Hematopoietic multipotent progenitor cell treated with erythropoietin and hydrocortisone succinate and interleukin-3 and kit ligand, for 4 days (in vitro differentiated cells): ENCODE data around the gene PDE6B.
A peak's percentile ranks its signal among the peaks of the same experiment; 100 is the strongest.
"Not testable (repeated sequence)": the region's sequence is repeated elsewhere in the genome, so short reads cannot be mapped to it uniquely, and the experiment has no call there.

Source experiments
- DNase-seq: peaks from one replicate; pipeline ENCODE4 v3.0.0-alpha.2; 2015

PDE6B gene

GRCh38 chr4:624705-625590 lies at the start of gene PDE6B:
Gene PDE6B (plus strand): TSS chr4:625573. CDS start chr4:625627, 54 bp downstream.
- DNase-seq: no peak

DNA sequence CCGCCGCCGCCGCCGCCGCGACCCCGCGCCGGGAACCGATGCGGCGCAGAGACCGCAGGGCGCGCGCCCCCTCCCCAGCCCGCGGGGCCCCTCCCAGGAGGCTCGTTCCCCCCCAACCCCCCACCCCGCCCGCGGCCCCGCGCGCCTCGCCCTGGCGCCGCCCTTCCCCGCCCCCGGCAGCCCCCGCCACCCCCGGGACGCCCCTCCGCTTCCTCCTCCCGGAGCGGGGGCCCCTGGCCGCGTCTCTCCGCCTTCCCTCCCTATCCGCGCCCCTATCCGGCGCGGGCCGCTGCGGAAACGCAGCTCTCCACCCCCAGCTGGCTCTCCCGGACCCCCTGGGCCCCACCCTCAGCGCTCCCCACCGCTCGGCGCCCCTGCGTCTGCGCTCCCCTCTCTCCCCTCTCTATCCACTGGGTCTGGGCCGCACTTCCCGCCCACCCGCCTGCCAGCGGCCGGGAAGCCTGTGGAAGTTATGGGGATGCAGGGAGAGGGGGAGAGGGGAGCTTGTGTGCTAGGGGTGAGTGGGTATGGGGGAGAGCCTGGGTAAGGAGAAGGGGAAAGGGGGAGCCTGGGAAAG lies 49.0 kb upstream of the PDE6B start, which contains the start of gene TMEM271:
Gene TMEM271, minus strand, starts transcription at position 51 of the 577 bp plus-strand sequence. CDS start 233 bp downstream, outside the sequence.
- DNase-seq: no peak

DNA sequence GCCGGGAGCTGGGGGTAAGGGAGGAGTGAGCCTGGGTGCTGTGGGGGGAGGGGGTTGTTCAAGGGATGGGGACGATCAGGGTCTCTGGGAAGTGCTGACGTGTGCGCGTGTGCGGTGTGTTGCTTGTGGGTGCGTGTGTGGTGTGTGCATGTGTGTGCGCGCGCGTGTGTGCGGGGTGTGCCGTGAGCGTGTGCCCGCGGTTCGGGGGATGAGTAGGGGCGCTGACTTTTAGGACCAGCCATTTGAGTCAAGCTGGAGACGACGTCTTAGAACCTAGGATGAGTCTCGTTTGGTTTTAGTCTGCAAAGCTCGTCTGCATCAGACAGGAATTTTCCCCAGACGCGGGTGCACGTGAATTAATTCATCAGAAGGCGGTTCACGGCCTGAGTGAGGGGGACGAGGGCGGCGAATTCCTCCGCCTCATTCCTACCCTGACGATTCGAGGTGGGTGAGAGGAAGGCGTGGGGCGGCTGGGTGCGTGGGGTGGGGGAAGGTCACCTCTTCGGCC lies 48.3 kb upstream of the PDE6B start:
- no peak for DNase-seq

DNA sequence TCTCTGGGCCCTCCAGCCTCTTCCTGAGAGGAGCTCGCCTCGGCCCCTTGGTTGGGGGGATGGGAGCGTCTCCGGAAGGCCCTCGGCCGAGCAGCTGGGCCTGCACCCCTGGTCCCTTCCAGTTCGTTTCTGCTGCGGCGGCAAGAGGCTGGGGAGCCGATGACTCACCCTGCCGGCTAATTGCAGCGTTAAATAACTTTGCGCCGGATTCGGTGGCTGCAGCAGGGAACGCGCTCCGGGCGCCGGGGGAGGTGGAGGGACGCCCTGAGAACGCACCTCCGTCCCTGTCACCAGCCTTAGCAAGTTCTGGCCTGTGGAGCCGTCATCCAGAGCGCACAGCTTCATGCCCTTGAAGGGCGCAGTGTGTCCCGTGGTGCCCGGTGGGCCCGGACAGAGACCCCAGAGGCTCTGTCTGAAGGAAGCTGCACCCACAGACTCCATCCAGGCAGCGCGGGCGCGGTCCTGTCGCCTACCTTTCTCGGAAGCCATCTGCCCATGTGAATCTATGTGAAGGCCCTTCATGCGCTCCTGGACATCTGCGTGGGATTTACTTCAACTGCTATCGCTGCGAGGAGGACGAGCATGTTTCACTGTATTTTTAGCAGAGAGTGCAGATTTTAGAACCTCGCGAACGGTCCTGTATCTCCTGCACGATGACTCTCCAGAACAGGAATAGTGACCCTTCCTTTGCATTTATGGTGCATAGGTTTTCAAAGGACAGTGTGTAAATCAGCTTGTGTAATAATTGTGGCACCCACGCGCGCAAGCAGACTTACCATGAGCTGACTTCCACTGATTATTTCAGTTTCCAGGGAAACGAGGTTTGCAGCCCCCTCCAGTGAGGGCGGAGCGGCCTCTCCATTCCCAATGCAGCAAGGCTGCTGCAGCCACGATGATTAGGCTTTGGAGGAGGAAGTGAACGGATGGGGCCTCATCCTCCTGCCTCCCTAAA lies 47.6 kb upstream of the PDE6B start:
- DNase-seq: peak; percentile 59

DNA sequence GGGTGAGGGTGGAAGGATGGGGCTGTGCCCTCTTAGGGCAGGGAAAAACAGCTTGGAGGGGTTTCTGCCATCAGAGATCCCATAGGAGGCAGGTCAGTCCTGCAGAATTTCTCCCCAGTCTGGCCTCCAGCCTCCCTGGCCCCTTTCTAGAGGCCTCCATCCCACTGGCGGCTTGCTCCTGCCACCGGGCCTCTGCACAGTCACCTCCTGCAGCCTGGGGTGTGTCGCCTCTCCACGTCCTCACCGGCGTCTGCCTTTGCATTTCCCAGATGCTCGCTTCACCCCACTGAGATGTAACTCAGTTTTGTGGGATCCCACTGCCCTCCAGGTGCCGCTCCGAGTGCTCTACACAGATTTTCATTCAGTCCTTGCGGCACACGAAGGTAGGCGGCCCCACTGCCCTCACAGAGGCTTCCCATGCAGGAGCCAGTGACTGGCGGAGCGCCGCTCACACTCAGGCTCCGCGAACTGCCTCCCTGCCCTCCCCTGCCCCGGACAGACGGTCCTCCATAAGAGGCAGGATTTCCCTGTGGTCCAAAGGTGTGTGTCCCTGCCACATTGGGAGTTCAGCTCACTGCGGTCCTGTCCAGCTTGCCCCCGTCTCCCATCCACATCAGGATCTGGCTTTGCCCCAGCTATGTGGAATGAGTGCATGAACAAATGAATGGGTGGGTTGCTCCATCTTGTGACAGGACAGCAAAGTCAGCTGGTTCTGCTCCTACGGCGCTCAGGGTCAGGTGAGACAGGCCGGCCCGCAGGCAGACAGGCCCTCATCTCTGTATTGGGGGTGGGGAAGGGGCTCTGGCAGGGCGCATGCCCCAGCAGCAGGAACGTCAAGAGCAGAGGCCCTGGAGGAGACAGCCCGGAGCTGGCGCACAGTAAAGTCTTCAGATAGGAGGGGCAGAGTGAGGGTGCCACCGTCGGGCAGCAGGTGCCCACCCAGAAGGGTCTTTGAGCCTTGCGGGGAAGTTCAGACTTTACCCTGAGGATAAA lies 46.6 kb upstream of the PDE6B start:
- no peak for DNase-seq

- DNase-seq: no peak
Observed at GRCh38 chr4:579543-580175, 45.7 kb upstream of the PDE6B start.

- no peak for DNase-seq
Observed at GRCh38 chr4:581181-581580, 44.2 kb upstream of the PDE6B start.

- no peak for DNase-seq
Observed at GRCh38 chr4:581753-582361, 43.5 kb upstream of the PDE6B start.

GRCh38 chr4:583820-584219 lies 41.6 kb upstream of the PDE6B start:
- no peak for DNase-seq

DNA sequence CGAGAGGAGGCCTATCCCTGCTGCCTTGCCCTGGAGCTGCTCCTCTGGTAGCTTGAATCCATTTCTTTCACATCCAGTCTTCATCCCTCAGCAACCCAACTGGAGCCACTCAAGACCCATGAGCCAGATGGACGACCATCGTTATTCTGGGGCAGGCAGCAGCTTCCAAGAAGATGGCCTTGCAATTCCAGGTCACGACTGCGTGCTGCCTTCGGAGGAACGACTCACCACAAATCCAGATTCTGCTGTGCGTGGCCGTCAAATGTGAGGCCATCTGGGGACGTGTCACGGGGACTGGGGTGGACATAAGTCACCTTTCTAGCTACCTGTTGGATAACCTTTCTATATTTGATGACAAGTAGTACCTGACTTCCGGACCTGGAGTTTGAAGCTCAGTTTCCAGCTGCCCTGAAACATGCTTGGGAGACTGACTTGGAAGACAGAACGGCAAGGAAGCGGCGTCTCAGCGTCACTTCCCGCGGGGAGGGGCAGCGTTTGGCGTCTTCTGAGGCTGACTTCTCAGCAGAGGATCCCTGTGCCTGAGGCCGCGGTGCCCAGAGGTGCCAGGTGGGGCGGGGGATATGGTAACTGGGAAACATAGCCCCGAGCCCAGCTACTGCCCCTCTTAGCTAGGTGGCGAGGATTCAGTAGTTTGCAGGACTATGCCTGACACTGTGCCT lies 37.6 kb upstream of the PDE6B start:
- no peak for DNase-seq

GRCh38 chr4:588351-588849 lies 37.0 kb upstream of the PDE6B start:
- no peak for DNase-seq

GRCh38 chr4:589219-589963 lies 36.0 kb upstream of the PDE6B start:
- DNase-seq: no peak

DNA sequence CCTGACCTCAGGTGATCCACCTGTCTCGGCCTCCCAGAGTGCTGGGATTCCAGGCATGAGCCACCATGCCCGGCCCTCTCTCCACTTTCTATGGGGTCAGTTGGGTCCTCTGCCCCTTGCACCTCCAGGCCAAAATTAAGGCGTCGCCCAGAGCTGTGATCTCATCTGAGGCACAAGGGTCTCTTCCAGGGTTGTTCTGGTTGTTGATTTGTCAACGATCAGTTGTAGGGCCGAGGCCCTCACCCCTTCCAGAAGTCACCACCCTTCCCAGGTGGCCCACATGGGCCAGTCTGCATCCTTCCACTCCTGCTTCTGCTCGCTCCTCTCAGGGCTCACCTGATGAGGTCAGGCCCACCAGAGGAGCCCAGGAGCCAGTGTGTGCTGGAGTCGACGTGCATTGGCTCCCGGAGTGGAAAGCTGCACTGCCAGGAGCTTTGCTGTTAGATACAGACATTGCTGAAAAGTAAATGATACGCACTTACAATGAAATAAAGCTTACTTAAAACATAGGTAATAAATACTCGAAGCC lies 35.0 kb upstream of the PDE6B start:
- DNase-seq: no peak

- not testable (repeated sequence) for DNase-seq
Observed at GRCh38 chr4:592178-592577, 33.2 kb upstream of the PDE6B start.

GRCh38 chr4:592825-593520 lies 32.4 kb upstream of the PDE6B start:
- DNase-seq: no peak

DNA sequence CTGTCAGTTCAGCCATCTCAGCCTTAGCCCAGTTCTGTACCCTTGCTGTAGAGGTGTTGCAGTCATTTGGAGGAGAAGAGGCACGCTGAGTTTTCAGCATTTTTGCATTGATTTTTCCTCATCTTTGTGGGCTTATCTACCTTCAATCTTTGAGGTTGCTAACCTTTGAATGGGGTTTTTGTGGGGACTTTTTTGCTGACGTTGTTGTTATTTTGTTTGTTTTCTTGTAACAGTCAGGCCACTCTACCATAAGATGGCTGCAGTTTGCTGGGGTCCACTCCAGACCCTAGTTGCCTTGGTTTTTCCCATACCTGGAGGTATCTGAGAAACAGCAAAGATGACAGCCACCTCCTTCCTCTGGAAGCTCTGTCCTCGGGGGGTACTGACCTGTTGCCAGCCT lies 26.4 kb upstream of the PDE6B start:
- DNase-seq: no peak

GRCh38 chr4:600166-600565 lies 25.2 kb upstream of the PDE6B start:
- DNase-seq: no peak

GRCh38 chr4:600850-601515 lies 24.4 kb upstream of the PDE6B start:
- DNase-seq: no peak
